ENCODE measurements around the gene GOLGA8T.
"Not testable (repeated sequence)": the region's sequence is repeated elsewhere in the genome, so short reads cannot be mapped to it uniquely, and the experiment has no call there.

The GOLGA8T gene

GRCh38 chr15:30134751-30135150 is at the start of gene GOLGA8T:
GOLGA8T (plus strand) TSS chr15:30135051; CDS start chr15:30135149, 98 bp downstream.
- in situ Hi-C loops (cut with MboI; ENCODE audit: low pct_unique_long_range_greater_than_20kb, low sequenced_read_pairs); DNase-seq: not testable (repeated sequence)

GRCh38 chr15:30097827-30098226 is 37.0 kb upstream of the GOLGA8T start:
- in situ Hi-C loops (cut with MboI; ENCODE audit: low pct_unique_long_range_greater_than_20kb, low sequenced_read_pairs); DNase-seq: not testable (repeated sequence)

GRCh38 chr15:30102890-30103289 is 32.0 kb upstream of the GOLGA8T start:
- in situ Hi-C loops (cut with MboI; ENCODE audit: low pct_unique_long_range_greater_than_20kb, low sequenced_read_pairs), result not testable (repeated sequence)

GRCh38 chr15:30103941-30104507 is 30.8 kb upstream of the GOLGA8T start:
- in situ Hi-C loops (cut with MboI; ENCODE audit: low pct_unique_long_range_greater_than_20kb, low sequenced_read_pairs); DNase-seq: not testable (repeated sequence)

More at GRCh38 chr15:30102890-30103289, 32.0 kb upstream of the GOLGA8T start:
- not testable (repeated sequence) for DNase-seq

- in situ Hi-C loops (cut with MboI; ENCODE audit: low pct_unique_long_range_greater_than_20kb, low sequenced_read_pairs), result not testable (repeated sequence)
Observed at GRCh38 chr15:30110591-30110990, 24.3 kb upstream of the GOLGA8T start.

GRCh38 chr15:30130066-30130465 is 4.8 kb upstream of the GOLGA8T start:
- DNase-seq; in situ Hi-C loops (cut with MboI; ENCODE audit: low pct_unique_long_range_greater_than_20kb, low sequenced_read_pairs): not testable (repeated sequence)

More at GRCh38 chr15:30110591-30110990, 24.3 kb upstream of the GOLGA8T start:
- DNase-seq, result not testable (repeated sequence)

- in situ Hi-C loops (cut with MboI; ENCODE audit: low pct_unique_long_range_greater_than_20kb, low sequenced_read_pairs); DNase-seq: not testable (repeated sequence)
Observed at GRCh38 chr15:30143246-30143645, 8.4 kb downstream of the GOLGA8T start.

- DNase-seq; in situ Hi-C loops (cut with MboI; ENCODE audit: low pct_unique_long_range_greater_than_20kb, low sequenced_read_pairs): not testable (repeated sequence)
Observed at GRCh38 chr15:30149891-30150290, 15.0 kb downstream of the GOLGA8T start.

- in situ Hi-C loops (cut with MboI; ENCODE audit: low pct_unique_long_range_greater_than_20kb, low sequenced_read_pairs); DNase-seq: not testable (repeated sequence)
Observed at GRCh38 chr15:30162479-30163357, 27.9 kb downstream of the GOLGA8T start.

- in situ Hi-C loops (cut with MboI; ENCODE audit: low pct_unique_long_range_greater_than_20kb, low sequenced_read_pairs); DNase-seq: not testable (repeated sequence)
Observed at GRCh38 chr15:30163759-30164158, 28.9 kb downstream of the GOLGA8T start.

GRCh38 chr15:30164257-30164656 is 29.4 kb downstream of the GOLGA8T start:
- DNase-seq; in situ Hi-C loops (cut with MboI; ENCODE audit: low pct_unique_long_range_greater_than_20kb, low sequenced_read_pairs): not testable (repeated sequence)

- DNase-seq; in situ Hi-C loops (cut with MboI; ENCODE audit: low pct_unique_long_range_greater_than_20kb, low sequenced_read_pairs): not testable (repeated sequence)
Observed at GRCh38 chr15:30167403-30167802, 32.6 kb downstream of the GOLGA8T start.

GRCh38 chr15:30167886-30168285 is 33.0 kb downstream of the GOLGA8T start:
- in situ Hi-C loops (cut with MboI; ENCODE audit: low pct_unique_long_range_greater_than_20kb, low sequenced_read_pairs); DNase-seq: not testable (repeated sequence)

- in situ Hi-C loops (cut with MboI; ENCODE audit: low pct_unique_long_range_greater_than_20kb, low sequenced_read_pairs), result not testable (repeated sequence)
Observed at GRCh38 chr15:30171452-30171851, 36.6 kb downstream of the GOLGA8T start.

GRCh38 chr15:30173041-30173608 is 38.3 kb downstream of the GOLGA8T start:
- DNase-seq, result peak; percentile 19
- in situ Hi-C loops (cut with MboI; ENCODE audit: low pct_unique_long_range_greater_than_20kb, low sequenced_read_pairs), result not testable (repeated sequence)

More at GRCh38 chr15:30171452-30171851, 36.6 kb downstream of the GOLGA8T start:
- not testable (repeated sequence) for DNase-seq

GRCh38 chr15:30175291-30175690 is 40.4 kb downstream of the GOLGA8T start:
- in situ Hi-C loops (cut with MboI; ENCODE audit: low pct_unique_long_range_greater_than_20kb, low sequenced_read_pairs); DNase-seq: not testable (repeated sequence)

- DNase-seq; in situ Hi-C loops (cut with MboI; ENCODE audit: low pct_unique_long_range_greater_than_20kb, low sequenced_read_pairs): not testable (repeated sequence)
Observed at GRCh38 chr15:30176613-30177012, 41.8 kb downstream of the GOLGA8T start.

- in situ Hi-C loops (cut with MboI; ENCODE audit: low pct_unique_long_range_greater_than_20kb, low sequenced_read_pairs); DNase-seq: not testable (repeated sequence)
Observed at GRCh38 chr15:30179814-30180213, 45.0 kb downstream of the GOLGA8T start.

- in situ Hi-C loops (cut with MboI; ENCODE audit: low pct_unique_long_range_greater_than_20kb, low sequenced_read_pairs), result not testable (repeated sequence)
Observed at GRCh38 chr15:30185495-30185894, 50.6 kb downstream of the GOLGA8T start.

More at GRCh38 chr15:30185495-30185894, 50.6 kb downstream of the GOLGA8T start:
- DNase-seq, result not testable (repeated sequence)
